ENCODE measurements around the gene PLB1.

Gene PLB1

GRCh38 chr2:28639092-28639691, 143.3 kb downstream of the PLB1 start:
- TF ChIP-seq POLR2A (IDR thresholded peaks at IDR 0.05; ENCODE audit: extremely low read depth, insufficient read length) (no peak), MYC (IDR thresholded peaks at IDR 0.05; ENCODE audit: low read depth, low read length) (no peak), CTCF (IDR thresholded peaks at IDR 0.05; ENCODE audit: low read depth, low read length) (no peak), MAX (IDR thresholded peaks at IDR 0.05; ENCODE audit: low read depth, low read length) (no peak)
- no peak overlapping the region for H3K4me3 ChIP-seq (ENCODE audit: low read depth, low read length)
- no peak for DNase-seq (ENCODE audit: low read depth)

- TF ChIP-seq MYC (IDR thresholded peaks at IDR 0.05; ENCODE audit: low read depth, low read length) (no peak), POLR2A (IDR thresholded peaks at IDR 0.05; ENCODE audit: extremely low read depth, insufficient read length) (no peak), MAX (IDR thresholded peaks at IDR 0.05; ENCODE audit: low read depth, low read length) (no peak), CTCF (IDR thresholded peaks at IDR 0.05; ENCODE audit: low read depth, low read length) (no peak)
- H3K4me3 ChIP-seq (ENCODE audit: low read depth, low read length), result no peak overlapping the region
- DNase-seq (ENCODE audit: low read depth), result no peak
These were observed 144.0 kb downstream of the PLB1 start for GRCh38 chr2:28639836-28640235.

- H3K4me3 ChIP-seq (ENCODE audit: low read depth, low read length), result no peak overlapping the region
These were observed 144.5 kb downstream of the PLB1 start for GRCh38 chr2:28640260-28640907.

GRCh38 chr2:28640908-28641300, 145.0 kb downstream of the PLB1 start:
- no peak for TF ChIP-seq MYC (IDR thresholded peaks at IDR 0.05; ENCODE audit: low read depth, low read length)
- TF ChIP-seq MAX (IDR thresholded peaks at IDR 0.05; ENCODE audit: low read depth, low read length), result no peak
- no peak for TF ChIP-seq POLR2A (IDR thresholded peaks at IDR 0.05; ENCODE audit: extremely low read depth, insufficient read length)
- TF ChIP-seq CTCF (IDR thresholded peaks at IDR 0.05; ENCODE audit: low read depth, low read length), result no peak
- no peak for DNase-seq (ENCODE audit: low read depth)
- H3K4me3 ChIP-seq (ENCODE audit: low read depth, low read length), result no peak overlapping the region

More at GRCh38 chr2:28640260-28640907, 144.5 kb downstream of the PLB1 start:
- DNase-seq (ENCODE audit: low read depth), result no peak
- TF ChIP-seq MAX (IDR thresholded peaks at IDR 0.05; ENCODE audit: low read depth, low read length), result no peak
- TF ChIP-seq MYC (IDR thresholded peaks at IDR 0.05; ENCODE audit: low read depth, low read length), result no peak
- no peak for TF ChIP-seq CTCF (IDR thresholded peaks at IDR 0.05; ENCODE audit: low read depth, low read length)
- no peak for TF ChIP-seq POLR2A (IDR thresholded peaks at IDR 0.05; ENCODE audit: extremely low read depth, insufficient read length)

GRCh38 chr2:28642796-28643195, 146.9 kb downstream of the PLB1 start:
- TF ChIP-seq POLR2A (IDR thresholded peaks at IDR 0.05; ENCODE audit: extremely low read depth, insufficient read length), result no peak
- TF ChIP-seq MYC (IDR thresholded peaks at IDR 0.05; ENCODE audit: low read depth, low read length), result no peak
- no peak for TF ChIP-seq MAX (IDR thresholded peaks at IDR 0.05; ENCODE audit: low read depth, low read length)
- TF ChIP-seq CTCF (IDR thresholded peaks at IDR 0.05; ENCODE audit: low read depth, low read length), result no peak

More at GRCh38 chr2:28642796-28643195, 146.9 kb downstream of the PLB1 start:
- no peak for DNase-seq (ENCODE audit: low read depth)
- no peak overlapping the region for H3K4me3 ChIP-seq (ENCODE audit: low read depth, low read length)
